ENCODE data around the gene CD6.
A peak's percentile ranks its signal among the peaks of the same experiment; 100 is the strongest.
"Not testable (repeated sequence)": the region's sequence is repeated elsewhere in the genome, so short reads cannot be mapped to it uniquely, and the experiment has no call there.

CD6 gene

DNA sequence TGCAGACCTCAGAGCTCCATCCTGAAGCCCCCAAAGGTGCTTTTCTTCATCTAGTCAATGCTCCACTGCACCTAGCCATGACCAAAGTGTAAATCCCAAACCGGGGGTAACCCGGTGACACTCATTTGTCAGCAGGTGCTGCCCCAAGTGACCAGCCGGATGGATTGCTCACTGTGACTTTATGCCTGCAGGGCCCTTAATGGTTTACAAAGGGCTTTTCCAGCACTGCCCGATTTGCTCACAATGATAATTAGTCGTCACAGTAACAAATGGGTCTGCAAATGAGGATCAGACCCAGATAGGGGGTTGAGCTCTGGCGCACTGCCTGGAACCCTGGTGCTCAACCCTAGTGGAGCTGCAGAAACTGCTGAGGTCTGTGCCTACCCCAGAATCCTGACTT, 85.1 kb downstream of the CD6 start:
- DNase-seq: no peak

- DNase-seq: no peak
Observed at GRCh38 chr11:61056981-61057380, 85.5 kb downstream of the CD6 start.

- DNase-seq: no peak
Observed at GRCh38 chr11:61057615-61058014, 86.1 kb downstream of the CD6 start.

- no peak for DNase-seq
Observed at GRCh38 chr11:61058583-61059259, 87.2 kb downstream of the CD6 start.

DNA sequence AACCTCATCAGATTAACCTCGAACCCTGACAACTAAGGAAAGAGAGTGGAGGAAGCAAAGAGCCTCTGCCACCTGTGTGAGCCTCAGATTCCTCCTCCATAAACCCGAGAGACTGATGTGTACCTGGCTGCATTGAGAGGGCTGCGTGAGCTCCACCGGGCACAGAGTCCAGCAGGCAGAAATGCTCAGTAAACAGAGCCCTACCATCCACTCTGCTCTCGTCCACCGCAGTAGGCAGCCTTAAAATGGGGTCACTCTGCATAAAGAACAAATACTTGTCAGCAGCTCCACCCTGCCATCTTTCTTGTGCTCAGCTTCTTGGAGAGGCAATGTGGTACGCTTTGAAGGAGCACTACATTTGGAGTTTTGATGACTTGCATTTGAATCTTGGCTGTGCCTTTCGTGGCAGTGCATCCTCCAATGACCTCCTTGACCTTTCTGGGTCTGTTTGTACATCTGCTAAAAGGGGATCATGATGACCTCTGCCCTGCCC, 87.8 kb downstream of the CD6 start:
- no peak for DNase-seq

GRCh38 chr11:61061081-61061826, 89.8 kb downstream of the CD6 start:
- peak; percentile 34 to 92 (median 62) for DNase-seq

- DNase-seq: no peak
Observed at GRCh38 chr11:61062181-61062930, 90.9 kb downstream of the CD6 start.

GRCh38 chr11:61065236-61065635, 93.8 kb downstream of the CD6 start:
- DNase-seq: not testable (repeated sequence)

DNA sequence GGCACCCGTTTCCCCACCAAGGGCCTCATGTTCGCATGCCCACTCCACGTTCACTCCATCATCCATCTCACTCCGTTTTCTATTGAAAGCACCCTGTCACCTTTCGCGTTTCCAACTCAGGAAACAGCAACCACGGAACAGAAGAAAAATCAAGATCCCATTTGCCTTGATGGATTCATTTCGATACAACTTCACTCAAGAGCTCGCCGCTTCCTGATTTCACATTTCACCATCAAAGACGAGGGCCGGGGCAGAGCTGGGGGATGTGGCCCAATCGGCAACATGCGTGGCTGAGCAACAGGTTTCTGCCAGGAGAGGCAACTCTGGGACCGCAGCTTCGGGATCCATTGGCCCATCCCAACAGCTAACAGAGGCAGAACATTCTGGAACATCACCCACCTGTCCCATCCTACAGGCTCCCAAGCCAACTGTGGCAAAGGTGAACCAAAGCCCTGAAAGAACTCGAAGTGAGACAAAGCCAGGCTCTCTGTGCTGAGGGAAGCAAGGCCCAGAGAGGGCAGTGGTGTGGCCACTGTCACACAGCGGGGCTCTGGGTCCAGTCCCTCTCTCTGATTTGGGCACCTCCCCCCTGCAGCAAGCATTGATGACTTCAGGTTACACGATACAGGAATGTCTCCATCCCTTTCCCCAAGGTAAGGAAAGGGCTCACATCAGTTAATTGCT, 94.6 kb downstream of the CD6 start:
- DNase-seq: peak in 1 of 5 donors; percentile 74

GRCh38 chr11:61066645-61067044, 95.2 kb downstream of the CD6 start:
- DNase-seq: no peak

DNA sequence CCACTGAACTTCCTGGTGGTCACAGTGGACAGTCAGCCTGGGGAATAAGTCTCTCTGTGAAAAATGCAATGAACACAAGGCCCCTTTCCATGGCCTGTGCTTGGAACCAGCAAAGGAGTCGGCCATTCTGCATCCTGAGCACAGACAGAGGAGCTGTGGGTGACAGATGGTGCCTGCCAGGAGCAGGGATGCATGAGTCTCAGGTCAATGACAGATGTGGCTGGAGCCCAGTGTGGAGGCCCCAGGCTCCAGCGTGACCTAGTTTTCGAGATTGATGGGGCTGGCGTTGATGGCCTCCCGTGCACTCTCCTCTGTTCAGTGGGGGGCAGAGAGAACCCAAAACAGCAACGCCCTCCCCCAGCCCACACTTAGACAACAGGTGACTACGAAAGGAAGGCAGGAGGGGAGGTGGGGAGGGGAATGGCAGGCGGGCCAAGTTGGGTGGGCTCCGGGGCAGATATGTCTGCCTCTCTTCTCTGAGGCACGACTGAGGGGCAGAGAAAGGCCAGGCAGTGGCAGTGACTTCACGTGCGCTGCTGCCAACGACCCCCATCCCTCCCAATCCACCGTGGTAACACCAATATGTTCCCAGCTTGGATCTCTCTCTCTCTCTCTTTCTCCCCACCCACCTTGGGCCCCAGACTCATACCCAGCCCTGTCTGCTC, 96.4 kb downstream of the CD6 start:
- no peak for DNase-seq

DNA sequence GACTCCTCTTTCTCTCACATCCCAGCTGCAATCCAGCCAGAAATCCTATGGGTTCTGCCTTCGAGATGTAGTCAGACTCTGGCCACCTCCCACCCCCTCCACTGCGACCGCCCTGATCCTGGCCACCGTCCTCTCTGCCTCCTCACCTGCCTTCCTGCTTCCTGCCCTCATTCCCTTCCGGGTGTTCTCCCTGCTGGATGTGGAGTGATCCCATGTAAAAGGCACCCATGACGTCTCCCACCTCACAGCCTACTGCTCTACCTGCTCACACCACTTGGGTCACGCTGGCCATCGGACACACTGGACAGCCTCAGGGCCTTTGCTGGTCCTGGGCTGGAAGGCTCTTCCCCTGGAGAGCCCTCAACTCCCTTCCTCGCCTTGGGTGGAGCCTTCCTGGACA, 97.1 kb downstream of the CD6 start:
- DNase-seq: no peak

GRCh38 chr11:61069427-61069826, 97.9 kb downstream of the CD6 start:
- DNase-seq: no peak

Measured in T-helper 1 cell (primary cell).